ENCODE measurements around the gene UBQLN3. TPM values are rescaled to one million over a fixed set of nuclear protein-coding genes. Genes with fewer than 3 reads are reported as not detected.

UBQLN3 gene
- 0.15 and 0.17 TPM in 2 replicates for total RNA-seq

GRCh38 chr11:5509803-5510202, at the start of gene UBQLN3:
TSS of gene UBQLN3 (minus strand) at chr11:5509957. CDS start at chr11:5509558, 399 bp downstream.

GRCh38 chr11:5548440-5548839, 38.7 kb upstream of the UBQLN3 start, which contains the start of gene OR52H1:
TSS of gene OR52H1 (minus strand) at chr11:5548540. CDS start at chr11:5545505, 3,035 bp downstream.

GRCh38 chr11:5516599-5516998, 6.8 kb upstream of the UBQLN3 start, which contains the start of gene UBQLNL:
TSS of gene UBQLNL (minus strand) at chr11:5516699. CDS start at chr11:5516441, 258 bp downstream.

GRCh38 chr11:5488385-5488784, 21.4 kb downstream of the UBQLN3 start, which contains the start of gene OR52D1:
TSS of gene OR52D1 (plus strand) at chr11:5488685. CDS start at chr11:5488707, 22 bp downstream.

Other genes starting within 250 kb of the UBQLN3 start
- gene HBE1, start 240.0 kb downstream of the UBQLN3 start, total RNA-seq, result 0.29 and 0.33 TPM in 2 replicates
- gene OR51B4, start 208.0 kb downstream of the UBQLN3 start, total RNA-seq, result not detected in 2 replicates
- not detected in 2 replicates for gene OR51B2, start 185.7 kb downstream of the UBQLN3 start, total RNA-seq
- 0.29 TPM in 1 of 2 replicates, not detected in the other for gene OR51B5, start 166.4 kb downstream of the UBQLN3 start, total RNA-seq
- not detected in 2 replicates for gene OR51B6, start 158.4 kb downstream of the UBQLN3 start, total RNA-seq
- not detected in 2 replicates for gene OR51M1, start 126.1 kb downstream of the UBQLN3 start, total RNA-seq
- not detected in 2 replicates for gene OR51Q1, start 87.8 kb downstream of the UBQLN3 start, total RNA-seq
- not detected in 2 replicates for gene OR51I1, start 68.4 kb downstream of the UBQLN3 start, total RNA-seq
- not detected in 2 replicates for gene OR51I2, start 60.6 kb downstream of the UBQLN3 start, total RNA-seq
- gene OR52D1, start 21.3 kb downstream of the UBQLN3 start, total RNA-seq, result not detected in 2 replicates
- gene UBQLNL, start 6.7 kb upstream of the UBQLN3 start, total RNA-seq, result 0.15 and 0.17 TPM in 2 replicates
- gene OR52H1, start 38.6 kb upstream of the UBQLN3 start, total RNA-seq, result 0.17 and 0.73 TPM in 2 replicates
- gene OR52B6, start 70.9 kb upstream of the UBQLN3 start, total RNA-seq, result not detected in 2 replicates
- gene TRIM6, start 86.7 kb upstream of the UBQLN3 start, total RNA-seq, result 3.3 and 9.7 TPM in 2 replicates
- gene TRIM34, start 115.0 kb upstream of the UBQLN3 start, total RNA-seq, result 13.7 and 19.2 TPM in 2 replicates
- gene TRIM5, start 175.1 kb upstream of the UBQLN3 start, total RNA-seq, result 40.5 and 42.0 TPM in 2 replicates
- 119 and 179 TPM in 2 replicates for gene TRIM22, start 179.8 kb upstream of the UBQLN3 start, total RNA-seq
- not detected in 2 replicates for gene OR56B1, start 226.5 kb upstream of the UBQLN3 start, total RNA-seq
- not detected in 2 replicates for gene OR52N4, start 244.3 kb upstream of the UBQLN3 start, total RNA-seq